Sigmoid colon (tissue), 7 donors: ENCODE measurements around the gene GNB4. TPM values are rescaled to one million over a fixed set of nuclear protein-coding genes. Genes with fewer than 3 reads are reported as not detected.
A peak's percentile ranks its signal among the peaks of the same experiment; 100 is the strongest.

ENCODE experiments used
- DNase-seq: peaks from one replicate; pipeline ENCODE4 v3.0.0-alpha.2; 2019
- H3K27ac ChIP-seq, 4 donors: fragments of 200-600 bp; sonication (generic); one replicate each; pipeline ENCODE4 v1.5.1; 2016 to 2019; ENCODE audit warnings: mild to moderate bottlenecking in 1 of 4
- H3K27me3 ChIP-seq, 3 donors: fragments of 200-600 bp; sonication (generic); one replicate each; pipeline ENCODE4 v1.5.1; 2019; ENCODE audit warnings: mild to moderate bottlenecking in 1 of 3
- H3K36me3 ChIP-seq, 4 donors: fragments of 200-600 bp; sonication (generic); one replicate each; pipeline ENCODE4 v1.5.1; 2016 to 2019
- H3K4me1 ChIP-seq, 4 donors: fragments of 200-600 bp; sonication (generic); one replicate each; pipeline ENCODE4 v1.5.1; 2017 to 2019
- H3K4me3 ChIP-seq, 4 donors: fragments of 200-600 bp; sonication (generic); one replicate each; pipeline ENCODE4 v1.5.1; 2017 to 2019; ENCODE audit warnings: mild to moderate bottlenecking in 2 of 4, moderate library complexity in 1 of 4
- H3K9me3 ChIP-seq, 4 donors: fragments of 200-600 bp in 3 of 4; sonication (generic) in 3 of 4; one replicate each; pipeline versions ENCODE4 v1.5.1 to v1.6.1; 2013 to 2019
- EP300 ChIP-seq, 4 donors: sonication (generic); formaldehyde crosslinking; IDR thresholded peaks; one replicate each; pipeline ENCODE4 v1.6.1; 2017; ENCODE audit warnings: antibody characterized with exemption in 4 of 4
- POLR2A ChIP-seq, 2 donors: fragments of 450-650 bp; IDR thresholded peaks; one replicate each; pipeline ENCODE4 v1.6.1; 2016; ENCODE audit warnings: antibody characterized with exemption in 2 of 2, mild to moderate bottlenecking in 2 of 2, moderate library complexity in 2 of 2
- POLR2AphosphoS5 ChIP-seq, 4 donors: sonication (generic); formaldehyde crosslinking; IDR thresholded peaks; one replicate each; pipeline ENCODE4 v1.6.1; 2017; ENCODE audit warnings: antibody characterized with exemption in 4 of 4
- WGBS, 2 donors: extraction: QIAGEN DNeasy Blood & Tissue Kit; methylation state at CpG; one replicate each; pipeline ENCODE4 v1.1.7; 2013; 5-methylcytosine and 5-hydroxymethylcytosine counted together
- intact Hi-C: fragments of 100-400 bp; cut with DNase I; formaldehyde crosslinking; loops from one replicate; pipeline ENCODE4 v1.15.1; 2023
- polyA plus RNA-seq, 3 donors: library from polyadenylated mRNA; stranded (reverse); fragments of 200-250 nt; gene quantifications; one replicate each; pipeline ENCODE4 v1.2.3, GENCODE V29; 2013
- total RNA-seq, 4 donors: library from RNA; depleted of rRNA; stranded (reverse); fragments of >200 nt; gene quantifications; one replicate each; pipeline ENCODE4 v1.1.0, GENCODE V29; 2016
- TF ChIP-seq, protein P1 (sequence below), 4 experiments: fragments of 450-650 bp in 3 of 4; fragments of 200-600 bp in 1 of 4; IDR thresholded peaks; one replicate each; pipeline ENCODE4 v1.5.1; 2016 to 2019; ENCODE audit warnings: antibody characterized with exemption in 4 of 4, mild to moderate bottlenecking in 3 of 4, moderate library complexity in 2 of 4
- donor health status: healthy with polysubstance abuse.
- donor health status: Bipolar disorder and iron deficiency.
- donor health status: healthy.

The GNB4 gene
- total and polyA plus RNA-seq, 7 donors: 3.6 to 44.3 (median 32.5) TPM

DNA sequence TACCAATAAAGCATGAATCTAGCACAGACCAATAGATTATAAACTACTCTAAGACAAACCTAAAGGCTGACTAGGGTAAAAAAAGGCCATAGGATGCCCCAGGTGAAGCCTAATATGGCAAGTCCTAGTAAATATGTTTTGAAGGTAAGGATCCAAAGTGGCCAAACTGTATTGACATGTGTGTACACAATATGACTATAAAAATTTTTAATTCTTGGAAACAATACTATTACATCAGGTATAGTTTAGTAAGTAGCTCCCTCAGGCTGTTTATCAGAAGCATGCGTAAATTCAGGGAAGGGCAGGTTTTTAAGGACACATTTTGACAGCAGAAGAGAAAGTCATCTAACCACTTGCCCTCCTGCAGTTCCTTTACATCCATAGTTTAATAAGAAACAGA lies 18.8 kb downstream of the GNB4 start:
- Histone ChIP-seq H3K9me3 (no peaks in the 10 kb centered on the region), H3K4me3 (no peak overlapping the region), H3K27ac (peak overlapping the region in 1 of 4 donors; percentile 19), H3K27me3 (no peaks in the 10 kb centered on the region), H3K4me1 (peaks cover 0 to 56% (median 24%) of the 10 kb centered on the region in 4 donors), H3K36me3 (no peaks in the 10 kb centered on the region)
- WGBS, 2 donors: 79 to 98% methylated on average over 1 of the region's 1 CpG
- TF ChIP-seq POLR2AphosphoS5 (IDR thresholded peaks at IDR 0.05) (no peak), EP300 (IDR thresholded peaks at IDR 0.05) (no peak), POLR2A (IDR thresholded peaks at IDR 0.05) (no peak)
- TF ChIP-seq, protein P1, sequence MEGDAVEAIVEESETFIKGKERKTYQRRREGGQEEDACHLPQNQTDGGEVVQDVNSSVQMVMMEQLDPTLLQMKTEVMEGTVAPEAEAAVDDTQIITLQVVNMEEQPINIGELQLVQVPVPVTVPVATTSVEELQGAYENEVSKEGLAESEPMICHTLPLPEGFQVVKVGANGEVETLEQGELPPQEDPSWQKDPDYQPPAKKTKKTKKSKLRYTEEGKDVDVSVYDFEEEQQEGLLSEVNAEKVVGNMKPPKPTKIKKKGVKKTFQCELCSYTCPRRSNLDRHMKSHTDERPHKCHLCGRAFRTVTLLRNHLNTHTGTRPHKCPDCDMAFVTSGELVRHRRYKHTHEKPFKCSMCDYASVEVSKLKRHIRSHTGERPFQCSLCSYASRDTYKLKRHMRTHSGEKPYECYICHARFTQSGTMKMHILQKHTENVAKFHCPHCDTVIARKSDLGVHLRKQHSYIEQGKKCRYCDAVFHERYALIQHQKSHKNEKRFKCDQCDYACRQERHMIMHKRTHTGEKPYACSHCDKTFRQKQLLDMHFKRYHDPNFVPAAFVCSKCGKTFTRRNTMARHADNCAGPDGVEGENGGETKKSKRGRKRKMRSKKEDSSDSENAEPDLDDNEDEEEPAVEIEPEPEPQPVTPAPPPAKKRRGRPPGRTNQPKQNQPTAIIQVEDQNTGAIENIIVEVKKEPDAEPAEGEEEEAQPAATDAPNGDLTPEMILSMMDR (IDR thresholded peaks at IDR 0.05): no peak
- intact Hi-C loops: no loop called here
- no peak for DNase-seq

- peak overlapping the region in 2 of 4 donors; percentile 10 to 19 for H3K27ac ChIP-seq
- no peaks in the 10 kb centered on the region for H3K36me3 ChIP-seq
- H3K27me3 ChIP-seq: no peaks in the 10 kb centered on the region
- TF ChIP-seq EP300 (IDR thresholded peaks at IDR 0.05) (no peak), POLR2AphosphoS5 (IDR thresholded peaks at IDR 0.05) (no peak), POLR2A (IDR thresholded peaks at IDR 0.05) (no peak)
- TF ChIP-seq, protein P1 (IDR thresholded peaks at IDR 0.05): no peak
- peaks cover 0 to 53% (median 24%) of the 10 kb centered on the region in 4 donors for H3K4me1 ChIP-seq
- WGBS, 2 donors: 42 to 82% methylated on average over 3 of the region's 3 CpGs
- H3K9me3 ChIP-seq: no peaks in the 10 kb centered on the region
- intact Hi-C loops: no loop called here
- DNase-seq: no peak
- H3K4me3 ChIP-seq: no peak overlapping the region
Observed at GRCh38 chr3:179432021-179432420, 19.2 kb downstream of the GNB4 start.

- peaks cover 0 to 40% (median 24%) of the 10 kb centered on the region in 4 donors for H3K4me1 ChIP-seq
- H3K36me3 ChIP-seq: peaks cover 0 to 8% (median 5%) of the 10 kb centered on the region in 4 donors
- 96% methylated on average over 2 of the region's 2 CpGs for WGBS, 2 donors
- no peak overlapping the region for H3K4me3 ChIP-seq
- no peak overlapping the region for H3K27ac ChIP-seq
- intact Hi-C loops: no loop called here
- no peaks in the 10 kb centered on the region for H3K9me3 ChIP-seq
- no peaks in the 10 kb centered on the region for H3K27me3 ChIP-seq
- DNase-seq: no peak
- no peak for TF ChIP-seq POLR2AphosphoS5 (IDR thresholded peaks at IDR 0.05)
- TF ChIP-seq EP300 (IDR thresholded peaks at IDR 0.05): no peak
- no peak for TF ChIP-seq POLR2A (IDR thresholded peaks at IDR 0.05)
- TF ChIP-seq, protein P1 (IDR thresholded peaks at IDR 0.05): no peak
Observed at GRCh38 chr3:179430277-179430870, 20.9 kb downstream of the GNB4 start.

DNA sequence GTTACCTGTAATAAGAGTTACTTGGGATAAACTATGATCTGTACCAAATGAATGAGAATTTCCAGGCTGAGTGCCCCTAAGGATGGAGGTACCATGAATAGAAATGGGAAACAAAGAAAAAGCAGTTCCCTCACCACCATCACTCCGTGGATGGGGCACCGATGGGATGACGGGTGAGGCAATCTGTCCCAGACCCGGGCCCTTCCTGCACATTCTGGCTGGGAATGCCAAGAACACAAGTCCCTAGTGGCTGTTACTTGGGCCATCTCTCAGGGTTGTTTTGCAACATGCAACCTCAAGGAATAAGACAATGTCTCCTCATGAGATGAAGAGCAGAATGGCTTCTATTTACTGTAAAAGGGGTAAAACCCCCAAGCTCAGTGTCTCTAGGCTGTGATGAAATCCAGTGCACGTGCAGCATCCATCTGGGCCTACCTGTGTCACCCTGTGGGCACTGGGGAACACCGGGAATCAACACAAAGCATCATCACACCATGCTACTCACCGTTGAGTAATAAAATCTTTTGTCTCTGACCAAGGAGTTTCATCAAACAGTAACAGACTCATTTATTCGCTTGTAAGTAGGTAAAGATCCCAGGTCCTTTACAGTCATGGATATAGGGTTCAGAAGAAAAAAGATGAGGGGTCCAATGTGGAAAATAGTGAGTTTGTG lies 22.3 kb downstream of the GNB4 start:
- DNase-seq: no peak
- peaks cover 0 to 34% (median 24%) of the 10 kb centered on the region in 4 donors for H3K4me1 ChIP-seq
- TF ChIP-seq POLR2AphosphoS5 (IDR thresholded peaks at IDR 0.05) (no peak), POLR2A (IDR thresholded peaks at IDR 0.05) (no peak), EP300 (IDR thresholded peaks at IDR 0.05) (no peak)
- TF ChIP-seq, protein P1 (IDR thresholded peaks at IDR 0.05): no peak
- 86 to 90% methylated on average over 8 of the region's 8 CpGs for WGBS, 2 donors
- intact Hi-C loops: no loop called here
- H3K27ac ChIP-seq: no peak overlapping the region
- no peaks in the 10 kb centered on the region for H3K9me3 ChIP-seq
- no peak overlapping the region for H3K4me3 ChIP-seq
- H3K27me3 ChIP-seq: no peaks in the 10 kb centered on the region
- peaks cover 0 to 22% (median 16%) of the 10 kb centered on the region in 4 donors for H3K36me3 ChIP-seq
